Stomach (tissue), 4 donors: ENCODE results near the gene KCNE4.

ENCODE experiments used
- POLR2A ChIP-seq, 4 donors: fragments of 450-650 bp; IDR thresholded peaks; one replicate each; pipeline ENCODE4 v1.6.1; 2016; ENCODE audit warnings: antibody characterized with exemption in 4 of 4, control low read depth in 2 of 4, mild to moderate bottlenecking in 1 of 4, moderate library complexity in 1 of 4
- TF ChIP-seq, protein P1 (sequence below), 7 experiments: fragments of 450-650 bp in 4 of 7; fragments of 200-600 bp in 3 of 7; sonication (generic) in 3 of 7; IDR thresholded peaks; one replicate each; pipeline ENCODE4 v1.5.1; 2016 to 2019; ENCODE audit warnings: antibody characterized with exemption in 7 of 7, control low read depth in 2 of 7, mild to moderate bottlenecking in 1 of 7

DNA sequence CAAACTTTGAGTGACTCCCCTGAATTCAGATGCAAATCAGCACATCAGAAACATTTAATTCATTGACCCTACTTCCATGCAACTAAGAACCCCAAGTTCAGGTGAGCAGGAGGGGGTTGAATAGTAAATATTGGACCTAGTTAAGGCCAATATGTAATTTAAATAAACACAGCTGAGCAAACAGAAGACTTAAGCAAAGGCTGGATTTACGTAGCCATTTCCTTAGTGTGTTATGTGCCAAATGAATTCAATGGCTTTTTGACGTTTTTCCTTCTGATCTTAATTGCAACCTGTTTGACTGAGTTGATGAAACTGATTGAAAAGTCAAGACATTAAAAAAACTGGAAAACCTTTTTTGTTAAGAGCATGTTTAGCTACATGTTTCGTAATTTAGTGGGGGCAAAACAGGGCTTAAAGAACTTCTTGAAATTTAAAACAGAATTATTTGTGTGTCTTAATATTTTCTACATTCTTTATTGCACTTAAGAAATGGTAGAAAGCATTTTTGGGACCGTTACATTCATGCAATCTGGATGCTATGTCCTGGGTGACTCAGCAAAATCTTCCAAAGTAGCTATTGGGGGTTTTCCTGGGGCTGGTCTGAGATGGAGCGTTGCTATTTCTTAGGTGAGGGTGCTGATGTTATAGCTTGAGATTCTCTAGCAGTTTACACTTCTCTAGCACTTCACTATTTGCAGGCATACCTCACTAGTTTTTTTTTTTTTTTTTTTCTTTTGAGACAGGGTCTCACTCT is 25.5 kb upstream of the KCNE4 start:
- TF ChIP-seq, protein P1, sequence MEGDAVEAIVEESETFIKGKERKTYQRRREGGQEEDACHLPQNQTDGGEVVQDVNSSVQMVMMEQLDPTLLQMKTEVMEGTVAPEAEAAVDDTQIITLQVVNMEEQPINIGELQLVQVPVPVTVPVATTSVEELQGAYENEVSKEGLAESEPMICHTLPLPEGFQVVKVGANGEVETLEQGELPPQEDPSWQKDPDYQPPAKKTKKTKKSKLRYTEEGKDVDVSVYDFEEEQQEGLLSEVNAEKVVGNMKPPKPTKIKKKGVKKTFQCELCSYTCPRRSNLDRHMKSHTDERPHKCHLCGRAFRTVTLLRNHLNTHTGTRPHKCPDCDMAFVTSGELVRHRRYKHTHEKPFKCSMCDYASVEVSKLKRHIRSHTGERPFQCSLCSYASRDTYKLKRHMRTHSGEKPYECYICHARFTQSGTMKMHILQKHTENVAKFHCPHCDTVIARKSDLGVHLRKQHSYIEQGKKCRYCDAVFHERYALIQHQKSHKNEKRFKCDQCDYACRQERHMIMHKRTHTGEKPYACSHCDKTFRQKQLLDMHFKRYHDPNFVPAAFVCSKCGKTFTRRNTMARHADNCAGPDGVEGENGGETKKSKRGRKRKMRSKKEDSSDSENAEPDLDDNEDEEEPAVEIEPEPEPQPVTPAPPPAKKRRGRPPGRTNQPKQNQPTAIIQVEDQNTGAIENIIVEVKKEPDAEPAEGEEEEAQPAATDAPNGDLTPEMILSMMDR (IDR thresholded peaks at IDR 0.05), result no peak
- no peak for TF ChIP-seq POLR2A (IDR thresholded peaks at IDR 0.05)
